Measurements from ENCODE around the gene ENTREP1.

The ENTREP1 gene, protein sequence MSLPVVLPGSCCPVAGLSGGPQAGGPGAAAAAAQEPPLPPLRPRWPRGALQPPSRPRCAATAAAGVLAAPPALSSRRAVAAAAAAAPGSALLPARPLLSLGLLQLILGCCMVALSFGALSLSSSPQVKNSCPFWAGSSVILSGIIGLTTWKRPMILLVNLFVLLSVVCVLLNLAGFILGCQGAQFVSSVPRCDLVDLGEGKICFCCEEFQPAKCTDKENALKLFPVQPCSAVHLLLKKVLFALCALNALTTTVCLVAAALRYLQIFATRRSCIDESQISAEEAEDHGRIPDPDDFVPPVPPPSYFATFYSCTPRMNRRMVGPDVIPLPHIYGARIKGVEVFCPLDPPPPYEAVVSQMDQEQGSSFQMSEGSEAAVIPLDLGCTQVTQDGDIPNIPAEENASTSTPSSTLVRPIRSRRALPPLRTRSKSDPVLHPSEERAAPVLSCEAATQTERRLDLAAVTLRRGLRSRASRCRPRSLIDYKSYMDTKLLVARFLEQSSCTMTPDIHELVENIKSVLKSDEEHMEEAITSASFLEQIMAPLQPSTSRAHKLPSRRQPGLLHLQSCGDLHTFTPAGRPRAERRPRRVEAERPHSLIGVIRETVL

DNA sequence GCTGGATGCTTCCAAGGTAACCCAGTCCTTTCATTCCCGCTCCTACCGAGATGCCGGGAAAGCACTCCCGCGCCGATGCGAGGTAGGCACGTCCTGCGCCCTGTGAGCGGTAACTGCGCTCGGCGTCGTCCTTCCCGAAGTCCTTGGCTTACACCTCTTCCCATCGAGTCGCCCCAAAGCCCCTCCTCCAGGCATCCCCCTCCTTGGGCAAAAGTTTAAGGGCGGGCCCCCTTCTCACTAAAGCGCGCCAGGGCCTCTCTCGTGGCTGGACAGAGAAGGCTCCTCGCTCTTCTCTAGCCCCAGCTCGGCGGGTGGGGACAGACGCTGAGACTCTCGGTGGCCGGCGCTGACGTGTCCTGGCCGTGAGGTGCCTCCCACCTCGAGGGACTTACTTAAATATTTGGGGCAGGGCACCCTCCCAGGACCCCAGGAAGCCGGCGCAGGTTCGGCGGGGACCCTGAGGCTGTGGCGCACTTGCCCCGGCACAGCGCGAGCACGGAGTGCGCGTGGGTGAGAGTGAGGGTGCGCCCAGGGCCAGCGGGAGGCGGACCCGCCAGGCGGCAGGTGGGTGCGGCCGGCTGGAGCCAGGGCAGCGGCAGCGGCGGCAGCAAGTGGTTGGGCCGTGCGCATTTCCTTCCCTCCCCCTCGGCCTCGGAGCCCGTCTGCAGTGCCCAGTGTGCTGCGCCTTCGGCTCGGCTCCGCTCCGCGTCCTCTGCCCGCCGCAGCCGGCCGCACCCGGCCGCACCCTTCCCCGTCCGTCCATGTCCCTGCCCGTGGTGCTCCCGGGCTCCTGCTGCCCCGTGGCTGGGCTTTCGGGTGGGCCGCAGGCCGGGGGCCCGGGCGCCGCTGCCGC lies at the start of gene ENTREP1:
TSS of gene ENTREP1 (plus strand) at position 667 of the 853 bp plus-strand sequence. CDS start at position 762, 95 bp downstream.
- H3K27ac ChIP-seq = no peak within 1 kb of the TSS
- H3K36me3 ChIP-seq = no peaks in the 10 kb centered on the region
- peaks cover 21% of the 10 kb centered on the region for H3K9me3 ChIP-seq
- no peak within 1 kb of the TSS for H3K9ac ChIP-seq
- peaks cover 7% of the 10 kb centered on the region; the same call in 1 of the 2 replicates for H3K27me3 ChIP-seq
- no peak within 1 kb of the TSS for H3K4me2 ChIP-seq
- TF ChIP-seq Cebpa-rat (IDR thresholded peaks at IDR 0.05) = no peak
- no peak within 1 kb of the TSS for H3K4me3 ChIP-seq
- H4K20me1 ChIP-seq = no peaks in the 10 kb centered on the region
- no peaks in the 10 kb centered on the region for H3K4me1 ChIP-seq

DNA sequence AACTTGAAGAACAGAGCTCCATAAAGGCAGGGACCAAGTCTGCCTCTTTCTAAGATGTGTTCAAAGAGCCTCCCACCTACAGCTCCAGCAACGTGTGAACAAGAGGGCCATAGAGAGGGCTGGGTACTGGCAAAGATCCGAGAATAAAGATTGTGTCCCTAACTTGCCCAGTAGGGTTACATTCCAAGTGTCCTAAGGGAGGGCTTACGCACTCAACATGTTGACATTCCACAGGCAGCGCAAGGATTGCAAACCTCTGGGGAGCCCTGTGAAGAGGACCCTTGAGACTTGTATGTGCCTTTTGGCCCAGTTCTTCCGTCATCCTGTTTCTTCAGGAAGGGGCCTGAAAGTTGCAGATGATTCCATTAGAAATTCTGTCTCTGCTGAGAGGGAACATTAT lies 48.2 kb upstream of the ENTREP1 start:
- no peak for TF ChIP-seq Cebpa-rat (IDR thresholded peaks at IDR 0.05)
- Histone ChIP-seq H3K4me3 (no peak overlapping the region), H3K4me2 (no peak overlapping the region), H3K9me3 (no peaks in the 10 kb centered on the region), H3K27me3 (no peaks in the 10 kb centered on the region), H3K9ac (no peak overlapping the region), H3K36me3 (no peaks in the 10 kb centered on the region), H3K4me1 (no peaks in the 10 kb centered on the region), H3K27ac (no peak overlapping the region), H4K20me1 (no peaks in the 10 kb centered on the region)

DNA sequence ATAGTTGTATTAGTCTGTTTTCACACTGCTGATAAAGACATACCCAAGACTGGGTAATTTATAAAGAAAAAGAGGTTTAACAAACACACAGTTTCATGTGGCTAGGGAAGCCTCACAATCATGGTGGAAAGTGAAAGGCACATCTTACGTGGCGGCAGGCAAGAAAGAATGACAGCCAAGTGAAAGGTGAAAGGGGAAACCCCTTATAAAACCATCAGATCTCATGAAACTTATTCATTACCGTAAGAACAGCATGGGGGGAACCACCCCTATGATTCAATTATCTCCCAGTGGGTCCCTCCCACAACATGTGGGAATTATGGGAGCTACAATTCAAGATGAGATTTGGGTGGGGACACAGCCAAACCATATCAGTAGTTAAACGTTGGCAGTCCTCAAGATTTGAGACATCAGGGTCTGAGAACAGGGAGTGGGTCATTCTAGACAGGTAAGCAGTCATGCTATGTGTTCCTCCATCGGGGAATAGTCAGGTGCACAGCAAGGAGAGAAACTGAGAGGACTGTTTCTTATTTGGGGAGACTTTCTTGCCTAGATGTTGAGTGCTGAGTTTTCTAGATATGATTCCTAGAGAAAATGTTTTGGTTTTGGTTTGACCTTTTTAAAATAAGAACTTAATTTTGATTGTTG lies 45.8 kb upstream of the ENTREP1 start:
- Histone ChIP-seq H4K20me1 (no peaks in the 10 kb centered on the region), H3K27me3 (no peaks in the 10 kb centered on the region), H3K4me1 (no peaks in the 10 kb centered on the region), H3K27ac (no peak overlapping the region), H3K4me2 (no peak overlapping the region), H3K4me3 (no peak overlapping the region), H3K9me3 (no peaks in the 10 kb centered on the region), H3K36me3 (no peaks in the 10 kb centered on the region), H3K9ac (no peak overlapping the region)
- TF ChIP-seq Cebpa-rat (IDR thresholded peaks at IDR 0.05) = no peak

DNA sequence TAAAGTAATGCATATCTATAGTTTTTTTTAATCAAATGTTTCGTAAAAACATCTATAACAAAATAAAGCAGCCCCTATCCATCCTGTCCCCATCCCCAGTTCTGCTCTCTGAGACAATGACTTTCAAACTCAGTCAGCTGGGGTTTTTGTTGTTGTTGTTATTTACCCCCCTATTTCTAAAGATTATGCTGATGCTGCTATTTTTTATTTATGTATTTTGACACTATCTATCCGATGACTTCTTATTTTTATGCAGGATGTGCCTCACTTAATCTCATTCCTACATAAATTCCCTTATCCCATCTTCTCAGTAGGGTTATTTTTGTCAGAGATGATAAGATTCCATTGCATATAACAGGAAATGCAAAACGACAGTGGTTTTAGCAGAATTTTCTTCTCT lies 45.3 kb upstream of the ENTREP1 start:
- Histone ChIP-seq H3K4me3 (no peak overlapping the region), H3K4me2 (no peak overlapping the region), H3K4me1 (no peaks in the 10 kb centered on the region), H3K27ac (no peak overlapping the region), H4K20me1 (no peaks in the 10 kb centered on the region), H3K9ac (no peak overlapping the region), H3K36me3 (no peaks in the 10 kb centered on the region), H3K9me3 (0 out of 2 replicates have a peak, but pooled peaks cover 2% of the 10 kb centered on the region), H3K27me3 (no peaks in the 10 kb centered on the region)
- no peak for TF ChIP-seq Cebpa-rat (IDR thresholded peaks at IDR 0.05)

DNA sequence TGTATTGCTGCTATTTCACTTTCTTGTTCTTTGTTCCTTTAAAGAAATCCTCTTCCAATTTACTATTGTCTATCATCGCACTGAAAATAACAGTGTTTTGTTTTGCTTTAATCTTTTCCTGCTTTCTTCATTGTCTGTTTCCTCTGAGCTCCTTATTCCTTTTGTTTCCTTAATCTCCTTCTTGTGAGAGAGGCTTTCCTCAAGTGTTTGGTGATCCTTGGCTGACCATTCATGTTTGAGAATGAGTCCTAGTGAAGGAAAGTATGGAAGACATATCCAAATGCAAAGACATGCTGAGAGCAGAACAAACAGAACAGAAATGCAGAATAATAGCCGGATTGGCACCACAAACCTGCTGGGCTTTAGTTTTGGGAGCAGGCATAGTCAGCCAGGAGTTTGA lies 42.0 kb upstream of the ENTREP1 start:
- Histone ChIP-seq H3K27ac (no peak overlapping the region), H3K4me3 (no peak overlapping the region), H3K9ac (no peak overlapping the region), H3K4me1 (no peaks in the 10 kb centered on the region), H3K9me3 (0 out of 2 replicates have a peak, but pooled peaks cover 8% of the 10 kb centered on the region), H3K36me3 (no peaks in the 10 kb centered on the region), H3K4me2 (no peak overlapping the region), H3K27me3 (no peaks in the 10 kb centered on the region), H4K20me1 (no peaks in the 10 kb centered on the region)
- TF ChIP-seq Cebpa-rat (IDR thresholded peaks at IDR 0.05) = no peak

DNA sequence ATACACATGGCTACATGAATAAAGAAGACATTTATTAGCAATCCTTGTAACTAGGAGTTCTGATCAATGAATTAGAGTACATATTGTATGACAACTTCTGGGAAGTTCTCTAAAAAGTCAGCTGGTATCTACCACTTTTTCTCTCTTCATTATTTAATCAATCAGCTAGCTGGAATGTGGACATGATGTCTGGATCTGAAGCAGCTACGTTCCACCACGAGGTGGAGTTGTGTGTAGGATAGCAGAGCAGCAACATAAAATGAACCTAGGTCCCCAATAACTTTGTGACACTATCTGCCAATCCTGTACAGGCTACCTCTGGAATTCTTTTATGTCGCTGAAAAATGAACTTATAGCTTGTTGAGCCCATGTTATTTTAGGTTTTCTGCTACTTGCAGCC lies 32.9 kb upstream of the ENTREP1 start:
- Histone ChIP-seq H3K4me2 (no peak overlapping the region), H4K20me1 (no peaks in the 10 kb centered on the region), H3K4me1 (peaks cover 14% of the 10 kb centered on the region), H3K27me3 (no peaks in the 10 kb centered on the region), H3K9me3 (no peaks in the 10 kb centered on the region), H3K9ac (no peak overlapping the region), H3K4me3 (no peak overlapping the region), H3K36me3 (no peaks in the 10 kb centered on the region), H3K27ac (no peak overlapping the region)
- TF ChIP-seq Cebpa-rat (IDR thresholded peaks at IDR 0.05) = no peak

DNA sequence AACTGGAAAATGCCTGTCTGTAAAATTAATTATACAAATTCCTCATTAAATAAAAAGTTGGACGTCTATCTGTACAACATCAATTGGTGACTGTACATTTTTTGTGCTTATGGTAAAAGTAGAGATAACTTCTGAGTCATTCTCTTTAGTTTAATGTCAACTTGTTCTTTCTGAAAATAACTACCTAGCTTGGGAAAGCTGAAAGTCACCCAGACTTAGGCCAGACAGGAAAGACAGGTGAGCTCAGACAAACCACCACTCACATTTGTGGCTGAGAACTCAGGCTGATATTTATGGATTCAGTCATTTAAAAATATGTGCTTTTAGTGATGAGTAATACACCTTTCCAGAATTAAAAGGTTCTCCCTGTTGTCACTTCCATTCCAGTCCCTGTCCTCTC lies 31.9 kb upstream of the ENTREP1 start:
- Histone ChIP-seq H3K9ac (no peak overlapping the region), H3K27ac (no peak overlapping the region), H4K20me1 (no peaks in the 10 kb centered on the region), H3K4me2 (no peak overlapping the region), H3K27me3 (no peaks in the 10 kb centered on the region), H3K36me3 (no peaks in the 10 kb centered on the region), H3K9me3 (no peaks in the 10 kb centered on the region), H3K4me3 (no peak overlapping the region), H3K4me1 (peaks cover 14% of the 10 kb centered on the region)
- no peak for TF ChIP-seq Cebpa-rat (IDR thresholded peaks at IDR 0.05)

DNA sequence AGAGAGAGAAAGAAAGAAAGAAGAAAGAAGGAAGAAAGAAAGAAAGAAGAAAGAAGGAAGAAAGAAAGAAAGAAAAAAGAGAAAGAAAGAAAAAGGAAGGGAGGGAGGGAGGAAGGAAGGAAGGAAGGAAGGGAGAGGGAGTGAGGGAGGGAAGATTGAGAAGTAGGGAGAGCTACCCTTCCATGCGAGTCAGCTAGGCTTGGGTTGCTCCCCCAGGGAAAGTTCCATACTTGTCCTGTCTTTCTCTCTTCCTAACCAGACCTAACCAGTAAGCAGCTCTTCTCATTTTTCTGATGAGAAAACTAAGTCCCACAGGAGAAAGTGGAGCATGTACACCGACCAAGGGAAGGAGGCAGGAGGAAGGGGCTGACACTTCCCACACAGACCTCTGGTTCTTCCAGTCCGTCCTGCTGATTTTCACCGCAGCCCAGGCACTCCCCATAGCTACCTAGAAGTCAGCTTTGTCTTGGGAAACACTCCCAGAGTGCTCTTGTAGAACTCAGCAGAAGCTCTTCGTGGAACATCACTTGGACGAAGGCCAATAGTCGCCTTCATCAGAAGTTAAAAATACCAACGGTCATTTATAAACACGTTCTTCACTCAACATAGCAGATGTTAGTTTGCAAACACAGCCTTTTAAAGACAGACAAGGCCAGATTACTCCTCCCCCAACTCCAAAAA lies 29.0 kb upstream of the ENTREP1 start:
- Histone ChIP-seq H3K4me1 (peaks cover 20% of the 10 kb centered on the region), H3K36me3 (no peaks in the 10 kb centered on the region), H3K9ac (no peak overlapping the region), H3K4me2 (peak overlapping the region; percentile 35), H3K4me3 (no peak overlapping the region), H3K27ac (no peak overlapping the region), H3K9me3 (no peaks in the 10 kb centered on the region), H3K27me3 (no peaks in the 10 kb centered on the region), H4K20me1 (no peaks in the 10 kb centered on the region)
- TF ChIP-seq Cebpa-rat (IDR thresholded peaks at IDR 0.05) = no peak
